Measurements from ENCODE around the gene GRB10. TPM values are rescaled to one million over a fixed set of nuclear protein-coding genes. Genes with fewer than 3 reads are reported as not detected.

Gene GRB10
- polyA plus RNA-seq (2012; ENCODE audit: insufficient read depth, insufficient read length), result 16.2 TPM

GRCh38 chr7:50782375-50783208 lies at the start of gene GRB10:
Gene GRB10 (minus strand): TSS chr7:50782896. CDS start chr7:50732322, 50,574 bp downstream.
- DNase-seq (ENCODE audit: low read depth, low spot score), result no peak
- H3K4me3 ChIP-seq (ENCODE audit: low read length), result no peak within 1 kb of the TSS

- DNase-seq (ENCODE audit: low read depth, low spot score), result no peak
- no peak overlapping the region for H3K4me3 ChIP-seq (ENCODE audit: low read length)
Measured at GRCh38 chr7:50828801-50829200, 46.1 kb upstream of the GRB10 start.

DNA sequence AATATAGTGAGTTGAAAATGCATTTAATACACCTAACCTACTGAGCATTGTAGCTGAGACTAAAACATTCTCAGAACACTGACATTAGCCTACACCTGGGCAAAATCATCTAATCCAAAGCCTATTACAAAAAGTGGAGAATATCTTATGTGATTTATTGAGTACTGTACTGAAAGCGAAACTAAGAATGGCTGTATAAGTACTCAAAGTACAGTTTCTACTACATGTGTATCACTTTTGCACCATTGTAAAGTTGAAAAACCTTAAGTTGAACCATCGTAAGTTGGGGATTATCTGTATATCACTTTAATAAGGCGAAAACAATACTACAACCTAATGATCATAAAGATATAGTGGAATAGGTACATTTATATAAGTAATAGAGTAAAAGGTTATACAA lies 45.4 kb upstream of the GRB10 start:
- no peak for DNase-seq (ENCODE audit: low read depth, low spot score)

DNA sequence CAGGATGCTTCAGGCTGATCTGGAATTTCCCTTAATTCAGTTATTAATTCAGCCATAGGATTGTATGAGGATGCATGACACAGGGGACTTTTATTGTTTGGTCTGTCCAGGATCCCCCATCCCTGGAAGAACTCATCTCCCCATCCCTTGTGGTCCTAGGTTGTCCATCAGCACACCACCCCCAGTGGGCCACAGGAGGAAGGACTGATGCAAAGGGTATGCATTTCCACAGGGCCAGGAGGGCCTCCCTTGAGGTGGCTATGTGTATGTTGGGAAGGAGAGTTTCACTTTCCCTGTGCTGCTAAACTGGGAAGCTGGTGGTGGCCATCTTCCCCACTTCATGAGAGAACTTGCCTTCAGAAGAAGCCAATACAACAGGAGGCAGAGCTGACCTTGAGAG lies 44.6 kb upstream of the GRB10 start:
- DNase-seq (ENCODE audit: low read depth, low spot score), result no peak
- H3K4me3 ChIP-seq (ENCODE audit: low read length), result no peak overlapping the region

More for the DNA sequence above, 45.4 kb upstream of the GRB10 start:
- no peak overlapping the region for H3K4me3 ChIP-seq (ENCODE audit: low read length)

- no peak overlapping the region for H3K4me3 ChIP-seq (ENCODE audit: low read length)
- no peak for DNase-seq (ENCODE audit: low read depth, low spot score)
Measured at GRCh38 chr7:50826371-50827172, 43.9 kb upstream of the GRB10 start.

- DNase-seq (ENCODE audit: low read depth, low spot score), result no peak
- no peak overlapping the region for H3K4me3 ChIP-seq (ENCODE audit: low read length)
Measured at GRCh38 chr7:50825465-50825864, 42.8 kb upstream of the GRB10 start.

- H3K4me3 ChIP-seq (ENCODE audit: low read length), result no peak overlapping the region
- DNase-seq (ENCODE audit: low read depth, low spot score), result no peak
Measured at GRCh38 chr7:50824882-50825281, 42.2 kb upstream of the GRB10 start.

GRCh38 chr7:50822706-50823105 lies 40.0 kb upstream of the GRB10 start:
- no peak for DNase-seq (ENCODE audit: low read depth, low spot score)
- no peak overlapping the region for H3K4me3 ChIP-seq (ENCODE audit: low read length)

DNA sequence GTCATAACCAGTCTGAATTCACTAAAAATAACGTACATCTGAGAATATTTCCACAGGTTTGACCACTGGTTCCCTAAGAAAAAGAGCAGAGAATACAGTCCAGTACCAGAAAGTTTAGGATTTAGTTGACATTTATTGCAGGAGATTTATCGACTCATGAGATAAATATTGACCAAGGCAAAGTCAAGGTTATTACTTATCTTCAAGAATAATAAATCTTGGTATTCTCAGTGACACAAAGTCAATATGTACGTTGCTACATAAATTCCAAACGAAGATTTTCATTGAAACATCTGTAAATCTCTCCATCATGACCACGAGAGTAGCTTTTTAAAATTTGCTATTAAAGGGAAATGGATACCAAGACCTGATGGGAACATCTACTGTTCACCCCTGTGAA lies 39.4 kb upstream of the GRB10 start:
- no peak overlapping the region for H3K4me3 ChIP-seq (ENCODE audit: low read length)
- no peak for DNase-seq (ENCODE audit: low read depth, low spot score)

DNA sequence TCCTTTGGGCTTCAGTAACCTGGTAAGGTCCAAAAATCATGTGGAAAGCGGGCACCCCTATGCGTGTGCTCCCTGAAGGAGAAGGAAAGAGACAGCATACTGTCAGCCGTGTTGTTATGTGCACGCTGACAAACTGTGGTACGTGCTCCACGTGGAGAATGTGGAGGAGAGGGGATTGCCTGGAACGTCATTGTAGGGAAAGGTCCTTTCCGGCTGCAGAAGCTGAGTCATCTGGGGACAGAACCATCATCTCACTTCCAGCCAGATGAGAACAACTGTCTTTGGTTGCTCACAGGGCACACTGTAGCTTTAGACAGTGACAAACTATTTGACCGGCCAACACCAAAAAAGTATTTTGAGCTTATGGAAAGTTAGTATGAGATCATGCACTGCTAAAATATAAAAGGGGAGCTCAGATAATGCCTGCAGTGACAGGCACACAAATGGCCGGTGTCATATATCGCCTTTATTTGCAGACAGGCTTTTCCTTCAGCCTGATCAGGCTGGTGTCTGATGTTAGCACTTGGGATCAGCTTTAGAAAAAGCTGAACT lies 38.8 kb upstream of the GRB10 start:
- DNase-seq (ENCODE audit: low read depth, low spot score), result no peak
- no peak overlapping the region for H3K4me3 ChIP-seq (ENCODE audit: low read length)

DNA sequence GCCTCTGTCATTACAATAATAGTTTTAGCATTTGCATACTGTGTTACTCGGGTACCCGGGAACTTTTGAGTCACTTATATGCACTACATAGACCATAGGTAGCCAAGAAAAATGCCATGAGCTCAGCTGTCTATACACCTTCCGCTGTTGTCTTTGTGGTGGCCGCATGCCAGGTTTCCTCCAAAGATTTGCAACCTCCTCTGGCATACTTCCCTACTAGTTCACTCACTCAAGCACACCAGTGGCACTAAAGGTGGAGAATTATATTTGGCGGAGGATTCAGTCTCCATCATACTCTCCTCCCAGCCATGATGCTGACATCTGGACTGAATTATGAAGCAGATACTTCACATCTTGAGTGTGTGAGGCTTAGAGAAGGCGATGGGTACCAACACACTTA lies 35.6 kb upstream of the GRB10 start:
- no peak overlapping the region for H3K4me3 ChIP-seq (ENCODE audit: low read length)
- no peak for DNase-seq (ENCODE audit: low read depth, low spot score)

DNA sequence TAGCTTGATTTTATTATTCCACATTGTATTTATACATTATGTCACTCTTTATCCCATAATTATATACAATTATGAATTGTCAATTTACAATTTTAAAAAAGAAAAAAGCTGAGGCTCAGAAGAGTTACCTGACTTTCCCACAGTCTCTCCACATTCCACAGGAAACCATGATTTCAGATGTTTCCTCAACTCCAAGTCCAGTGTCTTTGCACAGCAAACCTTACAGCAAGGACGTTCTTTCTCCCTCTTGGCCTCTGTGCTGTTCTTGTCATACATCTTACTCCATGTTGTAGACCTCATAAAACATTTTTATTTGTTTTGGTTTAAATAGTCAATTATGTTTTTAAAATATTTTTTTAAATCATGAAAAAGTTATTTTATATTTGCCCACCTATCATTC lies 34.9 kb upstream of the GRB10 start:
- no peak overlapping the region for H3K4me3 ChIP-seq (ENCODE audit: low read length)
- DNase-seq (ENCODE audit: low read depth, low spot score), result no peak

- no peak for DNase-seq (ENCODE audit: low read depth, low spot score)
- no peak overlapping the region for H3K4me3 ChIP-seq (ENCODE audit: low read length)
Measured at GRCh38 chr7:50815138-50815537, 32.4 kb upstream of the GRB10 start.

GRCh38 chr7:50814166-50814565 lies 31.5 kb upstream of the GRB10 start:
- DNase-seq (ENCODE audit: low read depth, low spot score), result no peak
- H3K4me3 ChIP-seq (ENCODE audit: low read length), result no peak overlapping the region

DNA sequence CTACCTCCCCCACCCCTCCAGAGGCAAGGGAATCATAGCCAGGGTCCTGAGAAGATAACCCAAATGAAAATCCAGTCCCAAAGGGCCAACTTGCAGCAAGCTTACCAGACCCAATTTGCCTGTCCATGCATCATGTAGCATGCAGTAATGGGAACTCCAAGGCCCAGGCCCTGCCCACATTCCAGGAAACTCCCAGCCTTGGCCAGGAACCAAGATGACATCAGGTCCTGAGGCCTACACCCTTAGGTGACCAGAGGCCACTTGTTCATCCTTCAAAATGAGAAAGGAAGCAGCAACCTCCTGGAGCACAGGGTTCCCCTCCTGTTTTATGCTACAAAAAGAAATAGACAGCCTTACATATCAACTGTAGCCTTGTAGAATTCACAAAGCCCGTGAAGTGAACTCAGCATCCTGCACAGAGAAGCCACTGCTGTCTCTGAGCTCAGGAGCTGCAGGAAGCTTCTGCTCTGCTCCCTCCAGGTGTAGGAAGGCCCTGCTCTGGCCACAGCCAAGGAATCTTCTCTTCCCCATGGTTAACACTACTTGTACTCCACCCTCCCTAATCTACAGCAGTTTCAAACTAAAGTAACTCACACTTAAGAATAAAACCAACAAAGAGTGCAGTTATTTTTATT lies 30.3 kb upstream of the GRB10 start:
- DNase-seq (ENCODE audit: low read depth, low spot score), result no peak
- no peak overlapping the region for H3K4me3 ChIP-seq (ENCODE audit: low read length)

GRCh38 chr7:50812094-50812493 lies 29.4 kb upstream of the GRB10 start:
- DNase-seq (ENCODE audit: low read depth, low spot score), result peak; percentile 11
- no peak overlapping the region for H3K4me3 ChIP-seq (ENCODE audit: low read length)

- no peak for DNase-seq (ENCODE audit: low read depth, low spot score)
Measured at GRCh38 chr7:50808282-50808888, 25.7 kb upstream of the GRB10 start.

GRCh38 chr7:50807026-50807730 lies 24.5 kb upstream of the GRB10 start:
- H3K4me3 ChIP-seq (ENCODE audit: low read length), result no peak overlapping the region
- DNase-seq (ENCODE audit: low read depth, low spot score), result no peak

More at GRCh38 chr7:50808282-50808888, 25.7 kb upstream of the GRB10 start:
- no peak overlapping the region for H3K4me3 ChIP-seq (ENCODE audit: low read length)

DNA sequence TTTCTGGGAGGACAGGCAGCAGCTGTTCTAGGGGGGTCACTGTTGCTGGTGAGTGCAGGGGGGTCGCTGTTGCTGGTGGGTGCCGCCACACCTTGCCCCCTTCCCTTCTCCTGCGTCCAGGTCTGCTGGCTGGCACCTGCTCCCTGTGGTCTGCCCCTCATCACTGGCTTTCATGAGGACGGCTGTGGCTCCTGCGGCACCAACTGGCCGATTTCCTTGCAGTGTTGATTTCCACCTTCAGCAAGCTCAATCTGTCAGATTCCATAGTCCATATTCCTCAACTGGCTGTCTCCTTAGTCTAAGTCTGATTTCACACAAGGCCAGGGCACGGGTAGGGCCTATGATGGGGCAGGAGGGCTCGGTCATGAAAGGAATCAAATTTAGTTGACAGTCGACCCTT lies 23.4 kb upstream of the GRB10 start:
- no peak for DNase-seq (ENCODE audit: low read depth, low spot score)
- H3K4me3 ChIP-seq (ENCODE audit: low read length), result no peak overlapping the region
